Ramos (cell line): Measurements from ENCODE around the gene WDR11.

ENCODE experiments used
- in situ Hi-C: fragments of 300-500 bp; cut with MboI; formaldehyde crosslinking; loops from one replicate; pipeline ENCODE4 v1.14.3; 2022; ENCODE audit warnings: low sequenced_read_pairs; ENCODE audit not compliant: unreplicated experiment

Gene WDR11

DNA sequence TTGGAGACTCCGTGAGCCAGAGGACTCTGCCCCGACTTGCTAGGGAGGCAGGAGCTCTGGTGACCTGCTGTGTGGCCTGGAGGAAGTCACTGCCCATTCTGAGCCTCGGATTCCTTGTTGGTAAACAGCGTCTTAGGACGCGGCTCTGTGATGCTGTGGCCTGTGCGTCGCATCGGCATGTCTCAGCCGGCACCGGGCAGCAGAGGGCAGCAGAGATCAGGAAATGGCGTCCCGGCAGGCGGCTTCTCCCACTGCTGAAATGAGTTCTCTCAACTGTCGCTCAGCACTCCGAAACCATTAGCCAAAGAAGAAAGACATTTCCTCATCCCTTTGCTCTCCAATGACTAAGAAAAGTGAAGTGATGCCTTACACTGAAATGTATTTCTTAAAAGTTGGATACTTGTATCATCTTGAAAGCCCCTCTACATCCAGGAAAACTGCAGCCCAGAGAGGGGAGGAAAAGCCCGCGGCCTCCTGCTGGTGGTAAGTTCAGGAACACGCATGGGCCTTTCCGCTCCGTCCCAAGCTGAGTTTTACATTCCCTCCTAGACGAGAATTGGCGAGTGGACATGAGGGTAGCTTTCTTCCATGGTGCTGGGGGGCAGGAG, 91.7 kb downstream of the WDR11 start:
- in situ Hi-C loops, result loop anchor here (10.0 to 25.0 kb wide), 2 partner anchors 792 to 944 kb away; no protein-coding TSS in a partner anchor

DNA sequence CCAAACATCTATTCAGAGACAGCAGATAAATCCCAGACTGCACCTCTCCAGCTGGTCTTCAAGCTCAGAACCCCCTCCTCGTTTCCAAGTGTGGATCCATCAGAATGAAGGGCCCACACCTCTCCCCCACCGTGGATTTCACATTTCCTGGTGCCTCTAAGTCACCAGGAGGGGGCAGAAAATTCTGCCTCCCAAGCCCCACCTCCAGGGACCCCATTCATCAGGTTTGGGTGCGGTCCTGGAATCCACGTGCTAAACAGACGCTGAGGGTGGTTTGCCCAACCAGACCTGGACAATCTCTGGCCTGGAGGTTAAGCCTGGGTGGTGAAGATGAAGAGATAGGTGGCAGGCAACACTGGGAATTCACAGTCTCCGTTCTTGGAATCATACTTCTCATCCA, 92.4 kb downstream of the WDR11 start:
- in situ Hi-C loops, result loop anchor here (10.0 to 25.0 kb wide), 2 partner anchors 791 to 944 kb away; no protein-coding TSS in a partner anchor

DNA sequence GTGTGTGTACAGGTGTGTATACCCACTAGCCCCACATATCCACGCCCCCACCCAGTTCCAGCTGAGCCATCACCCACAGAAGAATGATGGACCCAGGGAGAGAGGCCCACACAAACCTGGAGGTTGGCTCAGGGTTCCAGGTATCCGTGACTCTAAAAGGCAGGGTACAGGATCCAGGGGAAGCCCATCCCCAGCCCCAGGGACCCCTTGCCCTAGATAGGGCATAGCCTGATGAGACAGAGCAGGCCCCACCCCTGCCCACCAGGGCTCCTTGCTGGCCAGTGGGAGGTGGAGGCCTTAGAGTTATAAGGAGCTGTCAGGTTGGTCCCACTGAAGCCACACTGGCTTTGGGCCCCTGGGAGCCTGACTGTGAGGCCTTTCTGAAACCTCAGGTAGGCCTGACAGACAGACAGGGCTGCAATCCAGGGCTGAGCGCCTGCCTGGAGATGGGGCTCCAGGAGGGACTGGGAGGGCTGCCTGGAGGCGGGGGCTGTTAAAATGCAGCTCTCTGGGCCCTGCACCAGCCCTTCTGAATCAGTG, 93.5 kb downstream of the WDR11 start:
- in situ Hi-C loops, result loop anchor here (10.0 to 25.0 kb wide), 2 partner anchors 790 to 943 kb away; no protein-coding TSS in a partner anchor

DNA sequence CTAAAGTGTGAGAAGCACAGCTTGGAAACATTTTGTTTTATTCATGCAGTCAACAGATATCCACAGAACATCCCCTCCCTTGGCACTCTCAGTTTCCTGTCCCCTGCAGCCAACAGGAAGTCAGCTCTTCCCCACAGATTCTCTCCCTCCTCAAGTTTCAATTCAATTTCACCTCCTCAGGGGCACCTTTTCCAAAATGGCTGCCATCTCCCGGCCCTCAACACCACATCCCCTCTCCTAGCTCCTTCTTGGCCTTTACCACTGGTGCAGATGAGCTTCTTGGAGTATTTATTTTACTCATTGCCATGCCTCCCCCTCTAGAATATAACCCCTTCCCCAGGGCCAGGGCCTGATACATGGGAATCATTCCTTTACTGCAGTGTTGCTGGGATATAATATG, 94.0 kb downstream of the WDR11 start:
- in situ Hi-C loops, result loop anchor here (10.0 to 25.0 kb wide), 2 partner anchors 790 to 942 kb away; no protein-coding TSS in a partner anchor

DNA sequence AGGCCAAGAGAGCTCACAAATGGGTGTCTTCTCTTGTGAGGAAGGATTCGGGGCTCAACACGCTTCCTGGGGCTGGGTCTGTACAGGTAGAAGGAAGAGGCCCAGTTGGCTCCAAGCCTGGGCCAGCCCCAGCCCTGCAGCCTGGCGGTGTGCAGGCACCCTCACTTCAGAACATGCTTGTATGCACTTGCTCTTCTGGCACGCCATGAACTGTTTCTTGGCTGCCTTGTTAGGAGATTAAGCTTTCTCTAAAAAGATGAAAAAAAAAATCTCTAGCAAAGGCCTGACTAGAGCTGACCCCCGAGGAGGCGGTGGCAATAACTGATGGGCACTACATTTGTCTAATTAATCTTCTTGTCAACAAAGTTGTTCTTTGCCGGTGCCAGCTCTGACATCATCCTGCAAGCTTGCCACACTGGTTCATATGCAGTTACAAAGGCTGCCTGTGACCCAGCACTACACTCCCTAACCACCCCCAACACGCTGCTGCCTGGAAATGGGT, 94.7 kb downstream of the WDR11 start:
- in situ Hi-C loops, result loop anchor here (10.0 to 25.0 kb wide), 2 partner anchors 789 to 941 kb away; no protein-coding TSS in a partner anchor

DNA sequence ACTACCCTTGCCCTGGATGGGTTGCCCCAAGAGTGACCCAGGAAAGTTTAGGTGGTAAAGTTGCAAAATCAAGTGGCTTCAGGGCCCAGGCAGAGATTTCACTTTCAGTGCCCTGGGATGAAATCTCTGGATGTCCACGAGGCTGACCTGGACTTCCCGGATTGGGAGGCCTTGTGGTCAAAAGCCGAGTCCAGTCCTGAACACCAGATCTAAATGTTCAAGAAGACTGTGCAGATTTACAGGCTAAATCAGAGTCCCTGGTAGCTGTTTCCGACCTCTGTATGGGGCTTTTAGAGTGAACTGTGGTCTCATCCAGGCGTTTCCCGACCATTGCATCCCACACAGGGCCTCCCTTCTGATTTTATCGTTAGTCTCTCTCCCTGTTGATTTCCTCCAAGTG, 95.3 kb downstream of the WDR11 start:
- in situ Hi-C loops, result loop anchor here (10.0 to 25.0 kb wide), 2 partner anchors 788 to 941 kb away; no protein-coding TSS in a partner anchor

DNA sequence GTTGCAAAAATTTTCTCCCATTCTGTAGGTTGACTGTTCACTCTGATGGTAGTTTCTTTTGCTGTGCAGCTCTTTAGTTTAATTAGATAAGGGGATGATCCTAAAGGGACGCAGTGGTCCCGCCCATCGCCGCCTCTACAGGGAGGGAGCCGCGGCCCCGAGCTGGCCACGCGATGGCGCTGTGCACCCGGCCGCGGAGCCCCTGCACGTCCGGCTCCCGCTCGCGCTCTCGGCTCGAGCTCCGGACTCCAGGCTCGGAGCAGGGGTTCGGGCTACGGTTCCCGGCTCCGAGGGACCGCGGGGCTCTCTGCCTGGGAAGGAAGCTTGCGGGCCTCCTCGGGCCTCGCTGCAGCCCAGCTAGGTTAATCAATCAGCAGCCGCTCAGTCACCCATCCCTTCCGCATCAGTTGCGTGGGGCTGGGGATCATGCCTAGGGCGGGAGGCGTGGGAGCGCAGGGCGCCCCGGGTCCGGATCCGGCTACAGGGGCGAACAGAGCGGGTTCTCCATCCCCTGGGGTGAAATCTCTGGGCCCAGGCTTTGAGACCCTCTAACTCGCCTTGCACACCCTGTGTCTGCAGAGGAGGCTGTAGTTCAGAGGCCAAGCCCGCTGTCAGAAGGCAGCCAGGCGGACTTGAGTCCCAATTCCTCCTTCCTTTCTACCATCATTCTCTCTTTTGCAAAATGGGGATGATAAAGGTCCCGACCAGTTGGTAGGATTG, 97.9 kb downstream of the WDR11 start:
- in situ Hi-C loops, result loop anchor here (10.0 to 25.0 kb wide), 2 partner anchors 786 to 938 kb away; no protein-coding TSS in a partner anchor

DNA sequence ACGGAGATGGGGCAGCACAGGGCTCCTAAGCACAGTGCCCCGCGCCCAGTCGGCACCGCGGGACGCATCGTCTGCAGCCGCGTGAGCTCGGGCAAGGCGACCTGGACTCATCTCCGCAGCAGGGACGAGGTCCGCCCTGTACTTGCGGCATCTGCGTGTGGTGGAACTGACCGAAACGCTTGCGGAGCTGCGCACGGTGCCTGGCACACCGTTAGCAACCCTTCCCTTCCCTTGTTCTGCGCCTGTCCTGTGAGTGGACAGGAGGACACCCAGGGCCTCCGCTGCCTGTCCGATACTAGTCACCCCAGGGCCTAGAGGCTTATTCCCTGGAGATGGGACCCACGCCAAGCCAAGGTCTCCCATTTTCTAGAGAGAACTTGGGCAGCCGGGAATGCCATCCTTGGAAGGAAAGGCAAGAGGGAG, 98.5 kb downstream of the WDR11 start:
- in situ Hi-C loops, result loop anchor here (10.0 to 25.0 kb wide), 2 partner anchors 785 to 938 kb away; no protein-coding TSS in a partner anchor

DNA sequence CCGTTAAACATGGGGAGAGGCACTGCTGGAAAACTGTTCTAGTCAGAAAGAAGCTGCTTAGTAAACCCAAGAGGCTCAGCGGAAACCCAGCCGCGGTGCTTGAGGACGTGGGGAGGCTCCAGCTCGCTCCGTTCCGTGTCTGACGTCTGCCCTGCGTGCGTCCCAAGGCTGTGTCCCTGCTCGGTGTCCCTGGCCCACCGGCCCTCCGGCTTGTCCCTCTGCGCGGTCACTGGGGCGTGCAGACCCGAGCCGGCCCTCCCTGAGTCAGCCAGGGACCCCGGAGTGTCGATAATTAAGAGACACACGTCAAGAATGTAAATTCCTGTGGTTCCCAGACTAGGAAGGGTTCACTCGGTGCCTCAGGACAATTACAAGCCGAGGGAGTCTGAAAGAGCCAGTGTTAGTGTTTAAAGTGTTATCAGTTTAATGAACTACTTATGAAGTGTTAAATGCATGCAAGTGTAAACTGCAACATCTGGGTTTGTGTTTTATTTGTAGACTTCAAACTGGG, 98.9 kb downstream of the WDR11 start:
- in situ Hi-C loops, result no loop called here

DNA sequence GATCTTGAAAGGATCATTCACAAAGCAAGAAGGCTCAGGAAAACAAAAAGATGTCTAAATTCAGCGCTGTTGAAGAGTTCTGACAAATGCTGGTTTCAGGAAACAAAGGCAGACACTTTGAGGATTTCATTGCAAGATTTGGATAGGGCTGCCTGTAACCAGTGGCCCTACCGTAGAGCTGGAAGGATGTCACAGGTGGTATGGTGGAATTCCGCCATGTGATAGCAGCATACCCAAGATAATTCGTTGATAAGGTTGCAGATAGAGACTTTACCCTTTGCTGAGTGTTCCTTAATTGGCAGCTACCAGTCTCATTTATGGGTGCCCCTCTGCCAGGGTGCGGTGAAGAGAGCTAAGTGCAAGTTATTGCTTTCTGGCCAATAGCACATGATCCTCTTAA, 100.1 kb downstream of the WDR11 start:
- in situ Hi-C loops, result no loop called here

DNA sequence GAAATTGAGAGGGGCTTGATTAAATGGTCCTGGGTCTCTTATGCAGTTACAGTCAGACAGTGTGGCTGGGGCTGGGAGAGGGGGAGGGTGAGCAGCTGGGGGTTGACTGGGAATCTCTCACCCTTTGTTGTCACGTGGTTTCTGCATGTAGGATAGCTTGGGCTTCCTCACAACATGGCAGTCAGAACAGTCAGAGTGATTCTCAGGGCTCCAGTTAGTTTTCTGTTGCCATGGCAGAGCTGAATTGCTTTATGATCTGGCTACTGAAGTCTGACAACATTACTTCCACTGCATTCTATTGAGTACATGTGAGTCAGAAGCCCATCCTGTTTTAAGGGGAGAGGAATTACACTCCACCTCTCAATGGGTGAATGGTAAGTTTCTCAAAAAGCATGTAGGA, 102.7 kb downstream of the WDR11 start:
- in situ Hi-C loops, result no loop called here
